ENCODE measurements around the gene TMPRSS4. TPM values are rescaled to one million over a fixed set of nuclear protein-coding genes. Genes with fewer than 3 reads are reported as not detected.

Gene TMPRSS4
- total and polyA plus RNA-seq, 2 of the 13 experiments (the other 11 are each of a cell fraction or from before 2014, with no cell fraction given) = 0.32 TPM; not detected in 1

DNA sequence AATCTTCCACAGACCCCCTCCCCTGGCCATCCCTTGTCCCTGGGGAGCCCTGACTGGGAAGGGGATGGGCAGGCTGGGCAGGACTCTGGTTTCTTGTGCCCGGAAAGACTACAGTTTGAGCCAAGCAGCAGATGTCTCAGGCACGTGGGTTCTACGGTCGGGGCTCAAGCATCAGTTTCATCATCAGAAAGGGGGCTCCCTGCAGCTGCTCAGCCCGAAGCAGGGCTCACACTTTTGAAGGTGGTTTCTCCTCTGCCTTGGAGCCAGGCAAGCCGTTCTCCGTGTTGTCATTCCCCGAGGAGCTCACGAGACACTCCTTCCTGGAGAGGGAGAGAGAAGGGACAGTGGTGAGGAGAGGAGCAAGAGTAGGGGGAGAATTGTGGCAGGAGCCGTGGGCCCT is 59.9 kb downstream of the TMPRSS4 start:
- Histone ChIP-seq H3K36me3 (replicated peaks in 1 of 2; ENCODE audit: control insufficient read depth in 1 of 2, insufficient read depth in 2 of 2, low read length in 2 of 2) (no peaks in the 10 kb centered on the region), H3K27ac (ENCODE audit: extremely low read length, insufficient read depth, low read length) (no peak overlapping the region), H3K4me3 (replicated peaks in 1 of 3; ENCODE audit: insufficient read depth in 1 of 3, low read depth in 2 of 3, low read length in 3 of 3) (no peak overlapping the region), H4K20me1 (ENCODE audit: insufficient read depth, low read length) (no peaks in the 10 kb centered on the region), H3K27me3 (ENCODE audit: control insufficient read depth in 1 of 2, insufficient read depth in 2 of 2, low read length in 2 of 2) (peaks cover 12 to 41% of the 10 kb centered on the region in 2 experiments; a peak in 4 of 5 replicates), H2AFZ (ENCODE audit: low read length) (no peak overlapping the region), H3K79me2 (ENCODE audit: insufficient read depth, low read length) (no peaks in the 10 kb centered on the region), H3K9me3 (ENCODE audit: low read length) (no peaks in the 10 kb centered on the region), H3K4me1 (ENCODE audit: insufficient read depth, low read length) (no peaks in the 10 kb centered on the region), H3K4me2 (ENCODE audit: low read depth, low read length) (no peak overlapping the region), H3K9ac (ENCODE audit: insufficient read depth, low read depth, low read length) (no peak overlapping the region)
- FAIRE-seq (no peak), ATAC-seq (no peak), DNase-seq (ENCODE audit: low spot score) (no peak)
- in situ Hi-C loops (cut with HindIII; ENCODE audit: extremely low pct_ligation_motif_present, low pct_unique_long_range_greater_than_20kb) = loop anchor here (25.0 kb wide), 1 partner anchor 350 kb away; no protein-coding TSS in a partner anchor
- POLR2A ChIA-PET = no interaction called here
- intact Hi-C loops (cut with micrococcal nuclease; ENCODE audit: unreplicated experiment) = no loop called here
- no TSS peak for BruUV-seq (replicated peaks)
- CTCF ChIA-PET (ENCODE audit: low intra/inter-chr PET ratio, low total read pairs) = no interaction called here
- 24% methylated on average over 10 of the region's 10 CpGs for WGBS (ENCODE audit: low lambda C conversion rate)
- TF ChIP-seq SIX1 (CRISPR knock-in tag; IDR thresholded peaks at IDR 0.05; ENCODE audit: borderline replicate concordance) (no peak), ZNF790 (CRISPR knock-in tag; IDR thresholded peaks at IDR 0.05; ENCODE audit: borderline replicate concordance) (no peak), RFX1 (IDR thresholded peaks at IDR 0.05) (no peak), ZNF672 (CRISPR knock-in tag; IDR thresholded peaks at IDR 0.05) (no peak), HOXA7 (CRISPR knock-in tag; IDR thresholded peaks at IDR 0.05) (no peak), POLR2AphosphoS2 (IDR thresholded peaks at IDR 0.05; ENCODE audit: low read depth, low read length) (no peak), SP1 (IDR thresholded peaks at IDR 0.05) (no peak), SP1 (CRISPR knock-in tag; IDR thresholded peaks at IDR 0.05) (no peak), ZNF749 (CRISPR knock-in tag; IDR thresholded peaks at IDR 0.05; ENCODE audit: borderline replicate concordance) (no peak), ZBTB42 (CRISPR knock-in tag; IDR thresholded peaks at IDR 0.05) (no peak), TBP (CRISPR knock-in tag; IDR thresholded peaks at IDR 0.05) (no peak), ZNF572 (CRISPR knock-in tag; IDR thresholded peaks at IDR 0.05) (no peak), ZBTB3 (CRISPR knock-in tag; IDR thresholded peaks at IDR 0.05; ENCODE audit: borderline replicate concordance, low read depth) (no peak), PRPF4 (IDR thresholded peaks at IDR 0.05; ENCODE audit: low read depth, low read length, poor library complexity, severe bottlenecking) (no peak)
- TF ChIP-seq, protein P1, sequence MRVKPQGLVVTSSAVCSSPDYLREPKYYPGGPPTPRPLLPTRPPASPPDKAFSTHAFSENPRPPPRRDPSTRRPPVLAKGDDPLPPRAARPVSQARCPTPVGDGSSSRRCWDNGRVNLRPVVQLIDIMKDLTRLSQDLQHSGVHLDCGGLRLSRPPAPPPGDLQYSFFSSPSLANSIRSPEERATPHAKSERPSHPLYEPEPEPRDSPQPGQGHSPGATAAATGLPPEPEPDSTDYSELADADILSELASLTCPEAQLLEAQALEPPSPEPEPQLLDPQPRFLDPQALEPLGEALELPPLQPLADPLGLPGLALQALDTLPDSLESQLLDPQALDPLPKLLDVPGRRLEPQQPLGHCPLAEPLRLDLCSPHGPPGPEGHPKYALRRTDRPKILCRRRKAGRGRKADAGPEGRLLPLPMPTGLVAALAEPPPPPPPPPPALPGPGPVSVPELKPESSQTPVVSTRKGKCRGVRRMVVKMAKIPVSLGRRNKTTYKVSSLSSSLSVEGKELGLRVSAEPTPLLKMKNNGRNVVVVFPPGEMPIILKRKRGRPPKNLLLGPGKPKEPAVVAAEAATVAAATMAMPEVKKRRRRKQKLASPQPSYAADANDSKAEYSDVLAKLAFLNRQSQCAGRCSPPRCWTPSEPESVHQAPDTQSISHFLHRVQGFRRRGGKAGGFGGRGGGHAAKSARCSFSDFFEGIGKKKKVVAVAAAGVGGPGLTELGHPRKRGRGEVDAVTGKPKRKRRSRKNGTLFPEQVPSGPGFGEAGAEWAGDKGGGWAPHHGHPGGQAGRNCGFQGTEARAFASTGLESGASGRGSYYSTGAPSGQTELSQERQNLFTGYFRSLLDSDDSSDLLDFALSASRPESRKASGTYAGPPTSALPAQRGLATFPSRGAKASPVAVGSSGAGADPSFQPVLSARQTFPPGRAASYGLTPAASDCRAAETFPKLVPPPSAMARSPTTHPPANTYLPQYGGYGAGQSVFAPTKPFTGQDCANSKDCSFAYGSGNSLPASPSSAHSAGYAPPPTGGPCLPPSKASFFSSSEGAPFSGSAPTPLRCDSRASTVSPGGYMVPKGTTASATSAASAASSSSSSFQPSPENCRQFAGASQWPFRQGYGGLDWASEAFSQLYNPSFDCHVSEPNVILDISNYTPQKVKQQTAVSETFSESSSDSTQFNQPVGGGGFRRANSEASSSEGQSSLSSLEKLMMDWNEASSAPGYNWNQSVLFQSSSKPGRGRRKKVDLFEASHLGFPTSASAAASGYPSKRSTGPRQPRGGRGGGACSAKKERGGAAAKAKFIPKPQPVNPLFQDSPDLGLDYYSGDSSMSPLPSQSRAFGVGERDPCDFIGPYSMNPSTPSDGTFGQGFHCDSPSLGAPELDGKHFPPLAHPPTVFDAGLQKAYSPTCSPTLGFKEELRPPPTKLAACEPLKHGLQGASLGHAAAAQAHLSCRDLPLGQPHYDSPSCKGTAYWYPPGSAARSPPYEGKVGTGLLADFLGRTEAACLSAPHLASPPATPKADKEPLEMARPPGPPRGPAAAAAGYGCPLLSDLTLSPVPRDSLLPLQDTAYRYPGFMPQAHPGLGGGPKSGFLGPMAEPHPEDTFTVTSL (CRISPR knock-in tag; IDR thresholded peaks at IDR 0.05; ENCODE audit: borderline replicate concordance) = no peak
- TF ChIP-seq, protein P2, sequence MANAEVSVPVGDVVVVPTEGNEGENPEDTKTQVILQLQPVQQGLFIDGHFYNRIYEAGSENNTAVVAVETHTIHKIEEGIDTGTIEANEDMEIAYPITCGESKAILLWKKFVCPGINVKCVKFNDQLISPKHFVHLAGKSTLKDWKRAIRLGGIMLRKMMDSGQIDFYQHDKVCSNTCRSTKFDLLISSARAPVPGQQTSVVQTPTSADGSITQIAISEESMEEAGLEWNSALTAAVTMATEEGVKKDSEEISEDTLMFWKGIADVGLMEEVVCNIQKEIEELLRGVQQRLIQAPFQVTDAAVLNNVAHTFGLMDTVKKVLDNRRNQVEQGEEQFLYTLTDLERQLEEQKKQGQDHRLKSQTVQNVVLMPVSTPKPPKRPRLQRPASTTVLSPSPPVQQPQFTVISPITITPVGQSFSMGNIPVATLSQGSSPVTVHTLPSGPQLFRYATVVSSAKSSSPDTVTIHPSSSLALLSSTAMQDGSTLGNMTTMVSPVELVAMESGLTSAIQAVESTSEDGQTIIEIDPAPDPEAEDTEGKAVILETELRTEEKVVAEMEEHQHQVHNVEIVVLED (CRISPR knock-in tag; IDR thresholded peaks at IDR 0.05; ENCODE audit: borderline replicate concordance) = no peak
- TF ChIP-seq, protein P3, sequence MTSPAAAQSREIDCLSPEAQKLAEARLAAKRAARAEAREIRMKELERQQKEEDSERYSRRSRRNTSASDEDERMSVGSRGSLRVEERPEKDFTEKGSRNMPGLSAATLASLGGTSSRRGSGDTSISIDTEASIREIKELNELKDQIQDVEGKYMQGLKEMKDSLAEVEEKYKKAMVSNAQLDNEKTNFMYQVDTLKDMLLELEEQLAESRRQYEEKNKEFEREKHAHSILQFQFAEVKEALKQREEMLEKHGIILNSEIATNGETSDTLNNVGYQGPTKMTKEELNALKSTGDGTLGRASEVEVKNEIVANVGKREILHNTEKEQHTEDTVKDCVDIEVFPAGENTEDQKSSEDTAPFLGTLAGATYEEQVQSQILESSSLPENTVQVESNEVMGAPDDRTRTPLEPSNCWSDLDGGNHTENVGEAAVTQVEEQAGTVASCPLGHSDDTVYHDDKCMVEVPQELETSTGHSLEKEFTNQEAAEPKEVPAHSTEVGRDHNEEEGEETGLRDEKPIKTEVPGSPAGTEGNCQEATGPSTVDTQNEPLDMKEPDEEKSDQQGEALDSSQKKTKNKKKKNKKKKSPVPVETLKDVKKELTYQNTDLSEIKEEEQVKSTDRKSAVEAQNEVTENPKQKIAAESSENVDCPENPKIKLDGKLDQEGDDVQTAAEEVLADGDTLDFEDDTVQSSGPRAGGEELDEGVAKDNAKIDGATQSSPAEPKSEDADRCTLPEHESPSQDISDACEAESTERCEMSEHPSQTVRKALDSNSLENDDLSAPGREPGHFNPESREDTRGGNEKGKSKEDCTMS (CRISPR knock-in tag; conservative IDR thresholded peaks at IDR 0.05) = no peak

All from HepG2 (cell line).